ENCODE data around the gene SNRPD1. TPM values are rescaled to one million over a fixed set of nuclear protein-coding genes. Genes with fewer than 3 reads are reported as not detected.
A peak's percentile ranks its signal among the peaks of the same experiment; 100 is the strongest.
"Not testable (repeated sequence)": the region's sequence is repeated elsewhere in the genome, so short reads cannot be mapped to it uniquely, and the experiment has no call there.

SNRPD1 gene
- total RNA-seq, result 10 to 100 TPM in 2 of 4 donors, 1 to 10 TPM in 2; 8.0 to 28.5 (median 10.7) TPM

- DNase-seq (ENCODE audit: low spot score), result peak; percentile 65
- TF ChIP-seq, protein P1, sequence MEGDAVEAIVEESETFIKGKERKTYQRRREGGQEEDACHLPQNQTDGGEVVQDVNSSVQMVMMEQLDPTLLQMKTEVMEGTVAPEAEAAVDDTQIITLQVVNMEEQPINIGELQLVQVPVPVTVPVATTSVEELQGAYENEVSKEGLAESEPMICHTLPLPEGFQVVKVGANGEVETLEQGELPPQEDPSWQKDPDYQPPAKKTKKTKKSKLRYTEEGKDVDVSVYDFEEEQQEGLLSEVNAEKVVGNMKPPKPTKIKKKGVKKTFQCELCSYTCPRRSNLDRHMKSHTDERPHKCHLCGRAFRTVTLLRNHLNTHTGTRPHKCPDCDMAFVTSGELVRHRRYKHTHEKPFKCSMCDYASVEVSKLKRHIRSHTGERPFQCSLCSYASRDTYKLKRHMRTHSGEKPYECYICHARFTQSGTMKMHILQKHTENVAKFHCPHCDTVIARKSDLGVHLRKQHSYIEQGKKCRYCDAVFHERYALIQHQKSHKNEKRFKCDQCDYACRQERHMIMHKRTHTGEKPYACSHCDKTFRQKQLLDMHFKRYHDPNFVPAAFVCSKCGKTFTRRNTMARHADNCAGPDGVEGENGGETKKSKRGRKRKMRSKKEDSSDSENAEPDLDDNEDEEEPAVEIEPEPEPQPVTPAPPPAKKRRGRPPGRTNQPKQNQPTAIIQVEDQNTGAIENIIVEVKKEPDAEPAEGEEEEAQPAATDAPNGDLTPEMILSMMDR (IDR thresholded peaks at IDR 0.05), result peak in 2 of 3 donors; percentile 48 to 55
- ATAC-seq (ENCODE audit: low FRiP score), result peak; percentile 100
Observed at GRCh38 chr18:21612125-21613039, at the start of gene SNRPD1. Gene SNRPD1 (plus strand): TSS chr18:21612314. CDS start chr18:21612430, 116 bp downstream.

DNA sequence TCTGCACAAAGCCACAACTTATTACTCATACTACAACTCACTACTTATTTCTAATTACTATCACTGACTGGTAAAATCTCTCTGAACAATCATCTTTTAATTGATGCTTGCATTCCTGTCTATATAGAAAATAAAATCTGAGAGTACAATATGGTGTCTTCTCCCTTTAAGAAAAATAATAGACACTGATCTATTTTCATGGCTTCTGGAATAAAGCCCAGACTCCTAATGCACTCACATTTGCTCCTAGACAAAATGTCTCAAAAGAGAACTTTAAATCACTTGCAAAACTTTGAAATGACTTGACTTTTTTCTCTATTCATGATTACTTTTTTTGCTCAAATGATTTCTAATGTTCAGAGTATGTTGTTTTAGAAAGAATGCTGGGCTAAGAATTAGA is 40.3 kb upstream of the SNRPD1 start:
- DNase-seq (ENCODE audit: low spot score) (no peak), ATAC-seq (ENCODE audit: low FRiP score) (no peak)
- TF ChIP-seq, protein P1 (IDR thresholded peaks at IDR 0.05), result no peak

DNA sequence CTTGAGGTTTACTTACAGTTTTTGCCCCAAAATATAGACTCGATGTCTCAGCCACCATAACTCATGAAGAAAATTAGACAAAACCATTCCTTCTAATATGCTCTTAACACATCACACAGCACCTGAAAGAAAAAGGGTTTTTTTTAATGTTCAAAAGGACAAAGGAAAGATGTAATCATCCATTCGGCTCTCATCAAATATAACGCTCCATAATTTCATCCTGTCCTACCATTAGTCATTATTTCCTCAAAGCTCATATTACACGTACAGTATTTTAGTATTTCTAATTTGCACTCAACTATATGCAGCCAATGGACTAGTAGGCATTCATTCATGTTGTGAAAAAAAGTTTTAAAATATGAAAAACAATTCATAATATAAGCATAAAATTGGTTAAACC is 36.5 kb upstream of the SNRPD1 start:
- TF ChIP-seq, protein P1 (IDR thresholded peaks at IDR 0.05), result no peak
- ATAC-seq (ENCODE audit: low FRiP score) (no peak), DNase-seq (ENCODE audit: low spot score) (no peak)

- TF ChIP-seq, protein P1 (IDR thresholded peaks at IDR 0.05), result no peak
- no peak for ATAC-seq (ENCODE audit: low FRiP score)
- DNase-seq (ENCODE audit: low spot score), result no peak
Observed at GRCh38 chr18:21584391-21584790, 27.7 kb upstream of the SNRPD1 start.

DNA sequence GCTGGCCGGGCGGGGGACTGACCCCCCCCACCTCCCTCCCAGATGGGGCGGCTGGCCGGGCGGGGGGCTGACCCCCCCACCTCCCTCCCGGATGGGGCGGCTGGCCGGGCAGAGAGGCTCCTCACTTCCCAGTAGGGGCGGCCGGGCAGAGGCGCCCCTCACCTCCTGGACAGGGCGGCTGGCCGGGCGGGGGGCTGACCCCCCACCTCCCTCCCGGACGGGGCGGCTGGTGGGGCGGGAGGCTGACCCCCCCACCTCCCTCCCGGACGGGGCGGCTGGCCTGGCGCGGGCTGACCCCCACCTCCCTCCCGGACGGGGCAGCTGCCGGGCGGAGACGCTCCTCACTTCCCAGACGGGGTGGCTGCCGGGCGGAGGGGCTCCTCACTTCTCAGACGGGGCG is 19.8 kb upstream of the SNRPD1 start:
- not testable (repeated sequence) for DNase-seq (ENCODE audit: low spot score); ATAC-seq (ENCODE audit: low FRiP score)

DNA sequence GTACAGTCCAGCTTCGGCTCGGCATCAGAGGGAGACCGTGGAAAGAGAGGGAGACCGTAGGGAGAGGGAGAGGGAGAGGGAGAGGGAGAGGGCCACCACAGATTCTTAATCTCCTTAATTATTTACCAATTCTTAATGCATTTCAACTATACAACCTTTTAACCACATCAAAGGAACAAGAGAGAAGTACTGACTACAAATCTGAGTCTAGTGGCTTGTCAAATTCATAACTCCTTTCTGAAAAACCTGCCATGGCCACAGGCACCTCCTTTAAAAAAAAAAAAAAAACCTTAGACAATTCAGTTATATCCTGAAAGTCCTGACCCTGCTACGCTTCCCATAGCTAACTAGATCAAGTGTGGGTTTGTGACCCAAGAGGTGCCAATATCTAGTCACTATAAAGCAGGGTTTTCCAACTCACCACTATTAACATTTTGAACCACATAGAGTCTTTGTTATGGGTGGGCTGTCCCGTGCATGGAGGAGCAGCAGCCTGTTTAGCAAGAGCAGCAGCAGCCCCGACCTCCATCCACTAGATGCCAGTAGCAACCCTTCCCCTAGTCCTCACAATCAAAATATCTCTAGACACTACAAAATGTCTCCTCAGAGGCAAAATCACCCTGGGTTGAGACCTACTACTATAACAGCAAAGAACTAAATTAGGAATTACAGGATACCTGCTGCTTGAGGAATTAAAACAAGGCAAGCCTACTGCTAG is 18.4 kb upstream of the SNRPD1 start:
- TF ChIP-seq, protein P1 (IDR thresholded peaks at IDR 0.05), result no peak
- no peak for DNase-seq (ENCODE audit: low spot score)
- no peak for ATAC-seq (ENCODE audit: low FRiP score)

- ATAC-seq (ENCODE audit: low FRiP score), result no peak
- no peak for DNase-seq (ENCODE audit: low spot score)
- TF ChIP-seq, protein P1 (IDR thresholded peaks at IDR 0.05), result no peak
Observed at GRCh38 chr18:21597620-21598019, 14.5 kb upstream of the SNRPD1 start.
